HepG2 (cell line): ENCODE data around the gene AP3D1. TPM values are rescaled to one million over a fixed set of nuclear protein-coding genes. Genes with fewer than 3 reads are reported as not detected.
A peak's percentile ranks its signal among the peaks of the same experiment; 100 is the strongest.

ENCODE experiments used
- ATAC-seq: fragments of 200-7000 bp; cut with Tn5 transposase; 3 replicates; pipeline ENCODE4 v1.9.1; 2020; ENCODE audit warnings: mild to moderate bottlenecking, moderate library complexity
- BruUV-seq: library from RNA; stranded (reverse); fragments of 400-500 nt; replicated peaks from 2 replicates; lab custom pipeline; 2021; lab: Mats Ljungman, UMichigan
- CTCF ChIA-PET: fragments of 300-600 bp; formaldehyde crosslinking; extraction: SDS; loops from one replicate; lab custom pipeline; 2021; ENCODE audit warnings: low total read pairs, inconsistent platforms, low intra/inter-chr PET ratio; lab: Yijun Ruan, JAX
- POLR2A ChIA-PET: fragments of 350-600 bp; sonication (Branson Sonifier 250); formaldehyde crosslinking; loops from one replicate; lab custom pipeline; 2020; ENCODE audit warnings: antibody characterized with exemption, inconsistent platforms; lab: Yijun Ruan, JAX
- DNase-seq: peaks from one replicate; pipeline ENCODE4 v3.0.0-alpha.2; 2015; ENCODE audit warnings: low spot score
- FAIRE-seq: peaks from 3 replicates; lab custom pipeline; 2011; peaks lifted over from hg19 to GRCh38; lab: Jason Lieb, UNC
- H2AFZ ChIP-seq: one replicate; pipeline ENCODE4 v1.6.1; 2011; ENCODE audit warnings: low read length, inconsistent platforms
- H3K27ac ChIP-seq: fragments of 300-600 bp; 3 replicates; pipeline ENCODE4 v1.8.0; 2011; ENCODE audit warnings: mixed run types, mild to moderate bottlenecking, mixed read lengths, low read length, inconsistent platforms; ENCODE audit not compliant: insufficient read depth; ENCODE audit errors: extremely low read length
- H3K27me3 ChIP-seq, 2 experiments: fragments of 200-600 bp in 1 of 2; 2 replicates in 1 of 2; 3 replicates in 1 of 2; pipeline versions ENCODE4 v1.6.0 to v1.8.0; 2011; ENCODE audit warnings: low read length in 2 of 2, mild to moderate bottlenecking in 2 of 2, moderate library complexity in 2 of 2, inconsistent platforms in 1 of 2; ENCODE audit not compliant: insufficient read depth in 2 of 2, control insufficient read depth in 1 of 2
- H3K36me3 ChIP-seq, 2 experiments: fragments of 200-600 bp in 1 of 2; replicated peaks in 1 of 2; 2 replicates in 1 of 2; 3 replicates in 1 of 2; pipeline versions ENCODE4 v1.5.1 to v1.8.0; 2011; ENCODE audit warnings: low read length in 2 of 2, inconsistent platforms in 1 of 2; ENCODE audit not compliant: insufficient read depth in 2 of 2, control insufficient read depth in 1 of 2
- H3K4me1 ChIP-seq: 2 replicates; pipeline ENCODE4 v1.5.1; 2012; ENCODE audit warnings: low read length, inconsistent platforms; ENCODE audit not compliant: insufficient read depth
- H3K4me2 ChIP-seq: 2 replicates; pipeline ENCODE4 v1.6.0; 2011; ENCODE audit warnings: low read depth, low read length, inconsistent platforms
- H3K4me3 ChIP-seq, 3 experiments: fragments of 200-600 bp in 1 of 3; sonication (generic), shearing (Covaris generic) in 1 of 3; replicated peaks in 1 of 3; 2 replicates each; pipeline ENCODE4 v1.5.1; 2011 to 2016; ENCODE audit warnings: low read length in 3 of 3, inconsistent platforms in 2 of 3, low read depth in 2 of 3, mild to moderate bottlenecking in 2 of 3, control low read depth in 1 of 3, mixed read lengths in 1 of 3; ENCODE audit not compliant: insufficient read depth in 1 of 3
- H3K79me2 ChIP-seq: one replicate; pipeline ENCODE4 v1.6.1; 2011; ENCODE audit warnings: low read length, inconsistent platforms; ENCODE audit not compliant: insufficient read depth
- H3K9ac ChIP-seq: 2 replicates; pipeline ENCODE4 v1.6.0; 2011; ENCODE audit warnings: mild to moderate bottlenecking, low read depth, low read length, inconsistent platforms; ENCODE audit not compliant: insufficient read depth
- H3K9me3 ChIP-seq: 2 replicates; pipeline ENCODE4 v1.5.1; 2012; ENCODE audit warnings: mild to moderate bottlenecking, low read length
- H4K20me1 ChIP-seq: 2 replicates; pipeline ENCODE4 v1.6.0; 2011; ENCODE audit warnings: inconsistent platforms, mild to moderate bottlenecking, low read length, moderate library complexity; ENCODE audit not compliant: insufficient read depth
- AGO2 ChIP-seq: fragments of 200-400 bp; formaldehyde crosslinking; optimal IDR thresholded peaks from 2 replicates; pipeline ENCODE3; 2017; ENCODE audit warnings: mild to moderate bottlenecking, low read depth, low read length, moderate library complexity
- BCL6 ChIP-seq: IDR thresholded peaks from 2 replicates; pipeline ENCODE4 v1.6.1; 2016; ENCODE audit warnings: missing genetic modification reagents, missing compliant biosample characterization
- WGBS: methylation state at CpG from one replicate; pipeline ENCODE4 v1.1.6; 2017; ENCODE audit warnings: low lambda C conversion rate; 5-methylcytosine and 5-hydroxymethylcytosine counted together
- in situ Hi-C: cut with HindIII; loops from 2 replicates; pipeline ENCODE4 v1.10.0; 2017; ENCODE audit warnings: low pct_unique_long_range_greater_than_20kb; ENCODE audit not compliant: extremely low pct_ligation_motif_present
- intact Hi-C: fragments of 100-400 bp; cut with micrococcal nuclease; formaldehyde crosslinking; loops from one replicate; pipeline ENCODE4 v1.10.0; 2022; ENCODE audit not compliant: unreplicated experiment
- polyA plus RNA-seq, 8 experiments: library from polyadenylated mRNA; depleted of rRNA in 3 of 8; stranded (reverse) in 7 of 8; unstranded in 1 of 8; fragments of >200 nt; fragmentation: Illumina TruSeq in 4 of 8; extraction: Trizol in 4 of 8; gene quantifications; 2 replicates each; pipeline versions ENCODE4 v1.2.1 to v1.2.3, GENCODE V29; 2011 to 2016; ENCODE audit warnings: low read depth in 4 of 8, missing spikeins in 1 of 8, mixed read lengths in 1 of 8; ENCODE audit not compliant: insufficient read depth in 1 of 8
- total RNA-seq, 5 experiments: library from RNA; depleted of rRNA; stranded (reverse); fragments of >200 nt; fragmentation: Illumina TruSeq; extraction: Trizol; gene quantifications; 2 replicates each; pipeline ENCODE4 v1.2.3, GENCODE V29; 2016; ENCODE audit warnings: low read depth in 1 of 5
- TF ChIP-seq, protein P1 (sequence below): sonication (generic); formaldehyde crosslinking; IDR thresholded peaks from 2 replicates; pipeline ENCODE4 v1.9.0; 2022; ENCODE audit warnings: low read depth, missing genetic modification reagents

Gene AP3D1
- total and polyA plus RNA-seq, 2 of the 13 experiments (the other 11 are each of a cell fraction or from before 2014, with no cell fraction given) = 68.0 to 82.6 TPM

DNA sequence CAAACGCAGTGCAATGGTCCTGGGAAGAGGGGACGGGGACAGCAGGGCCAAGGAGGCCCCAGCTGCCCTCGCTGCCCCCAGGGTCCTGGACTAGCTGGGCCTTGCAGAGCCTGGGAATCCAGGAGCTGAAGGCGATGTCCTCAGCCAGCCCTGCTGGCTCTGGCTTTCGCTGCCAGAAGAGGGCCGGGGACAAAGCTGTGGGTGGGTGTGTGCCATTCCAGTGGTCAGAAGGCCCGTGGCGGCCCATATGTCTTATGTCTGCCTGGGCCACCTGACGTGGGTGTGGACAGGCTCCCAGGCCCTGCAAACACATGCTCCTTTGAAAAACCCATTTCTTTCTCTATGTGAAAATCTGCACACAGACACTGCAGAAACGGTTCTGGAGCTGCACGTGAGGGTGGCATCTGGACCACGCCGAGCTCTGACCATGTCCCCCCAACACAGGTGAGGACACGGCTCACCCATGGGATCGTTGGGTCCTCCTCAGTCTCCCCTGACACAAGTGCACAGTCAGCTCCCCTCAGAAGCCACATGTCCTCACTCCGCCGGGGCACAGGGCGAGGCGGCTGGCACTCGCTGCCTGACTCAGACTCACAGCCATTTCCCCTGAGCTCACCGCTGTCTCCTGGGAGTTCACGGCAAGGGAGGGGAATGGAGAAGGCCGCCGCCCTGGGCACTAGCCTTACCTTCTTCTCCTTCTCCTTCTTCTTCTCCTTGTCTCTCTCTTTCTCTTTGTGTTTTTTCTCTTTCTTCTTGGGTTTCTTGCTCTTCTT, 37.7 kb downstream of the AP3D1 start:
- no peak for DNase-seq
- in situ Hi-C loops (no loop called here), intact Hi-C loops (no loop called here)
- BruUV-seq = no TSS peak
- no peak overlapping the region for H3K9ac ChIP-seq
- no peak overlapping the region for H3K4me2 ChIP-seq
- no peak overlapping the region for H2AFZ ChIP-seq
- 94% methylated on average over 15 of the region's 24 CpGs for WGBS
- no peak overlapping the region for H3K27ac ChIP-seq
- ChIA-PET CTCF (no interaction called here), POLR2A (no interaction called here)
- ATAC-seq = no peak
- H4K20me1 ChIP-seq = 0 out of 2 replicates have a peak, but pooled peaks cover 2% of the 10 kb centered on the region
- no peaks in the 10 kb centered on the region for H3K79me2 ChIP-seq
- H3K36me3 ChIP-seq = peaks cover 65 to 95% of the 10 kb centered on the region in 2 experiments
- FAIRE-seq = no peak
- no peaks in the 10 kb centered on the region for H3K4me1 ChIP-seq
- no peak overlapping the region for H3K4me3 ChIP-seq
- H3K9me3 ChIP-seq = no peaks in the 10 kb centered on the region
- no peaks in the 10 kb centered on the region for H3K27me3 ChIP-seq
- TF ChIP-seq BCL6 (CRISPR knock-in tag) (no peak), AGO2 (peak; percentile 31)

DNA sequence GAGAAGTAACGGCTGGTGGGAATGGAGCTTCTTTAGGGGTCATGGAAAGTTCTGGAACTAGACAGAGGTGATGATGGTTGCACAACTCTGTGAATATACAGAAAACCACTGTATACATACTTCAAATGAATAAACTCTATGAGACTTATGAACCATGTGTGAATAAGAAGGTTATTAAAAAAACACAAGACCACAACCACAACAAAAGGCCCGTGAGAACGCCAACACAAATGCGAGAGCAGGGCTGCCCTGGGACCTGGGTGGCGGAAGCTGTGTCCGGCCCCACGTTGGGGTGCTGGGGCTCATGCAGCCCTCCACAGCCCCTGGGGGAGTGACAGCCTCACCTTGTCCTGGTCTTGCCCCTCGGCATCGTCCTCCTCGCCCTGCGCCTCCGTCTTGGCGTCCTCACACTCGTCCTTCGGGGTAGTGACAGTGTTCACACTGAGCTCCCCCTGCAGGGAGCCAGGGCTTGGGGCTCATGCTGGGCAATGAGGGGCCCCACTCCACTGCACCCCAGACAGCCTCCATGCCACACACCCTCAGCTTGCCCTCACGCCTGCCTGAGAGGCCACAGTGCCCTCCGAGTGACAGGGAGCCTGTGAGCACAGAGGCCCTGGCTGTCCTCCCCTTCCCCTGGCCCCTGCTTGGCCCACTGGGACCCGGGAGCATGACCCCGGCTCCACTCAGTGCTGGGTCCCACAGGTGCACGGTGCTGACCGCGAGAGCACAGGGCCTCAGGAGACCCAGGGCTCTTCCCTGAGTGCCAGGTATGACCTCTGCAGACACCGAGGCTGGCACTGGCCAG, 38.6 kb downstream of the AP3D1 start:
- Histone ChIP-seq H3K9me3 (no peaks in the 10 kb centered on the region), H3K4me2 (no peak overlapping the region), H3K4me1 (no peaks in the 10 kb centered on the region), H4K20me1 (0 out of 2 replicates have a peak, but pooled peaks cover 2% of the 10 kb centered on the region), H3K36me3 (peaks cover 62 to 95% of the 10 kb centered on the region in 2 experiments), H3K9ac (no peak overlapping the region), H3K79me2 (no peaks in the 10 kb centered on the region), H3K4me3 (no peak overlapping the region), H3K27ac (no peak overlapping the region), H3K27me3 (no peaks in the 10 kb centered on the region), H2AFZ (no peak overlapping the region)
- ChIA-PET POLR2A (no interaction called here), CTCF (no interaction called here)
- intact Hi-C loops = no loop called here
- DNase-seq = no peak
- no peak for FAIRE-seq
- in situ Hi-C loops = no loop called here
- no peak for ATAC-seq
- TF ChIP-seq, protein P1, sequence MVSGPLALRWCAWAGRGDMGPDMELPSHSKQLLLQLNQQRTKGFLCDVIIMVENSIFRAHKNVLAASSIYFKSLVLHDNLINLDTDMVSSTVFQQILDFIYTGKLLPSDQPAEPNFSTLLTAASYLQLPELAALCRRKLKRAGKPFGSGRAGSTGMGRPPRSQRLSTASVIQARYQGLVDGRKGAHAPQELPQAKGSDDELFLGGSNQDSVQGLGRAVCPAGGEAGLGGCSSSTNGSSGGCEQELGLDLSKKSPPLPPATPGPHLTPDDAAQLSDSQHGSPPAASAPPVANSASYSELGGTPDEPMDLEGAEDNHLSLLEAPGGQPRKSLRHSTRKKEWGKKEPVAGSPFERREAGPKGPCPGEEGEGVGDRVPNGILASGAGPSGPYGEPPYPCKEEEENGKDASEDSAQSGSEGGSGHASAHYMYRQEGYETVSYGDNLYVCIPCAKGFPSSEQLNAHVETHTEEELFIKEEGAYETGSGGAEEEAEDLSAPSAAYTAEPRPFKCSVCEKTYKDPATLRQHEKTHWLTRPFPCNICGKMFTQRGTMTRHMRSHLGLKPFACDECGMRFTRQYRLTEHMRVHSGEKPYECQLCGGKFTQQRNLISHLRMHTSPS (CRISPR knock-in tag) = no peak
- peak; percentile 56 for TF ChIP-seq AGO2
- WGBS = 96% methylated on average over 16 of the region's 23 CpGs
- BruUV-seq = no TSS peak
